ENCODE data around the gene GCNT4.

GCNT4 gene

DNA sequence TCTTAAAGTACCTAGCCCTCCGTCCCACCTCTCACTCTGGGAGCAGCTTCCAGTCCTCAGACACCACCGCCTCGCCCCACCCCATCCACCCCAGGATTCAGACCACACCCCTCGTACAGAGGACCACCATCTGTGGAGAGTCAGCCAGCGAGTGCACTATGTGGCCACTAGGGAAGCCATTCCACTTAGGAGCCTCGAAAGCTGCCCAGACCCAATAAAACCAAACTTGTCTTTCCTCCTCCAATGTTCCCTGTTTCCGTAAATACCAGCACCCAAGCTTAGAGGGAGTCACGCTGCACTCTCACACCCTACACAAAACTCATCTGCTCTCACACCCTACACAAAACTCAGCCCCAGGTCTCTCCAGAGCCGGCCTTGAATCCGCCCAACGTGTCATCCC is 1.9 kb downstream of the GCNT4 start:
- DNase-seq, result no peak

GRCh38 chr5:75049456-75050351 is 2.7 kb downstream of the GCNT4 start:
- no peak for DNase-seq

DNA sequence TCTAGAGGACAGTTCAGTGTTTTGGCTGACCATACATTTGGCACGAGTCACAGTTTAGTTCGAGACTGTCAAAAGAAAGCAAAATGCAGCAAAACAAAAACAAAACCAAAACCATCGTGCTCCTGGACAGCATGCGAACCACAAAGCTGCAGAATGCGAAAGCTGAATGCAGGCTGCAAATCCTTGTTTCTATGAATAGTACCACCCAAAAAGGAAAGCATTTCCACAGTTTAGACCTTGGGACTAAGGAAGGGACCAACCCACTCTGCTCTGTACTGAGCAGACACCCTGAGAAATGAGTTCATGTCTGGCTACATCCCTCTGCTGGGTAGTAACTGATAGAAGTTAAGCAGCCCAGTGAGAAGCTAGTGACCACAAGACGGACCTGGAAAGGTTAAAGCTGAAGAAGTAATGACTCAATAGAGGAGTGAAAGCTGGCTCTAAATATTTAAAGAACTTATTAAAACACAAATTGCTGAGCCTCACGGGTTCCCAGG is 3.9 kb downstream of the GCNT4 start:
- DNase-seq, result no peak

DNA sequence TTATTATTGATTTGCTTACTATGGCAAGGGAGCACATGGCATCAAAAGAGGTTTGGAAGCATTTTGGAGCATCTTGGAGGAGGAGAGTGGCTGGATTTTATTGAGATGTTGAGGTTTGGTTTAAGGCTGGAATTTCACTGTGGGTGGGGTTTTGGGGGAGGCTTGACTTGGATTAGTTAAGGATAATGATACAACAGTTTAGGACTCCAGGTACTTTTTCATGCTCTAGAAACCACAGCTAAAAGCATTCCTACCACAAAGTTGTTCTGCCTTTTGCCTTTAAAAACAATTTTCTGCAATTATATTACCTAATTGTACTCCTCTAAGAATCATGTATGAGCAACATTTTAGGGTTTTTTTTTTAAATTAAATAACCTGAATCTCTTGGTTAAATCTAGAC is 5.0 kb downstream of the GCNT4 start:
- no peak for DNase-seq

DNA sequence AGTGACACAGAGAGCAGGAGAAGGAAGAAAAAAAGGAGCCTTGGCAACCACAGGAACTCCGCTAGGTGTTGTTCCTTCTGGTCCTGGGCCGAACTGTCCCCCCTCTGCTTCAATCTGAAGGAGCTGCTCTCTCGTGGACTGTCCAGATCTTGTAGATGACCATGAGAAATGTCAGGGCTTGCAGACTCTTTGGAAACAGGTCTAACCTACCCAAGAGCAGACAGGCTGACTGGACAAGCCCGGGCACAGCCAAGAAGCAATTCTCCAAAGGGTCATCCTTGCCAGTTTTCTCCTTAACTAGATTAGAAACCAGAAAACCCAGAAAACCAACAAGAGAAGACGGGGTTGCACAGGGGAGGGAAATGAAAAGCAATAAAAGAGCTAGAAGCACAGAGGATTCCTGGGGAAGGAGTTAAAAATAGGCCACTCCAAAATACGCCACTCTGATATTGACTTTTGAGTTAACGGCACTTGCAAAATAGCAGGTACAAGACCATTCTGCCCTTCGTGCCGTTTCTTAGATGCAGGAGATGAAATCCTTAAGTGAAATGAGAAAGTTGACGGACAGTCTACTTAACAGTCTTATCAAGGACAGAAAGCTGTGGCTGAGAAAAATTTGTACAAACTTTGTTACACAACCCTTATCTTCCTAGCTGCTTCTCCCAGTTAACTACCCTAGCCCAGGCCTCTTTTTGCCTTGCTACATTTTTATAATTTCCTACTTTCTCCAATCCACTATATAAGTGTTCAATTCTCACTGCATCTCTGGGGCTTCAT is 5.8 kb downstream of the GCNT4 start:
- DNase-seq, result no peak

DNA sequence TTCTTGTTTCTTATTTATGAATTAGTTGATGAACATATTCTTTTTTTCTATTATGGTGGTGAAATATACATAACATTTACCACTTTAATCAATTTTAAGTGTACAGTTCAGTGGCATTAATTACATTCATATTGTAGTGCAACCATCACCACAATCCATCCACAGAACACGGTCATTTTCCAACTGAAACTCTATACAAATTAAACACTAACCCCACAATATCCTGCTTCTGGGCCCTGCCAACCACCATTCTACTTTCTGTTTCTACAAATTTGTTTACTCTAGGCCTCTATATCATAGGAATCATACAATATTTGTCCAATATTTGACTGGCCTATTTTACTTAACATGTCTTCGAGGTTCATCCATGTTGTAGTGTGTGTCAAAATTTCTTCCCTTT is 7.3 kb downstream of the GCNT4 start:
- DNase-seq, result no peak

- no peak for DNase-seq
Measured at GRCh38 chr5:75044406-75044805, 8.0 kb downstream of the GCNT4 start.

- no peak for DNase-seq
Measured at GRCh38 chr5:75043633-75044264, 8.6 kb downstream of the GCNT4 start.

- no peak for DNase-seq
Measured at GRCh38 chr5:75042522-75042921, 9.8 kb downstream of the GCNT4 start.

DNA sequence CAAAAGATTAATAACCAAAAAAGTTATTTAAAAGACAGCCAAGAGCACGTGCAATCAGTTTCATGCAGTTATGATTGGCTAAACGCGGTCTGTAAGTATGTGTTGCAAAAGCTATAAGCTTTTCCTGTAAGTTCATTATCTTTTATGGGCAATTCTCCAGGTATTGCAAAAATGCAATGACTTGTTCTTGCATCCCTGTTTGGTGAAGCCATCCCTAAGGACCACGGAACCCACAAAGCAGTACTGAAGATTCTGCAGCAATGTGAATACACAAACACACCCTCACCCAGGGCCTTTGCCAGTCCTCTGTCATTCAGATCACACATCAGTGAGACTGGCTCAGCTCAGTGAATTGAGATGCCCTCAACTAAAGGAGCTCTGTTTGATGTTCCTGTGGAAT is 11.4 kb downstream of the GCNT4 start:
- DNase-seq, result no peak

DNA sequence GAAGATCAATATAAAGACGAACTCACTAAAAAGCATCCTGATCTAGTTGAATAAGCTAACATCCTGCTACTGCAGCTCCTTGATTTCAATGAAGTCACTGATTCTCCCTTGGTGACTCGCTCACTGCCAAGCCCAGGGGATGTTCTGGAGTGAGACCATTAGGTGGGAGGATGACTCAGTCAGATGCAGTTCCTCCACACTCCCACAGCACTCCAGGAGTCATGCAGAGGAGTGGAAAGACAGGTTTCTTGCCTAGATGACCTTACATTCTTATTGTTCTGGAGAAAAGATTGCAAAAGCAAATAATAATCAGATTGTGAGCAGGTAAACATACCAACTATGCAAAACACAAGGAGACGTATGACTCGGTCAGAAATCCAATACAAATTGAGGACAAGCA is 15.3 kb downstream of the GCNT4 start:
- no peak for DNase-seq

DNA sequence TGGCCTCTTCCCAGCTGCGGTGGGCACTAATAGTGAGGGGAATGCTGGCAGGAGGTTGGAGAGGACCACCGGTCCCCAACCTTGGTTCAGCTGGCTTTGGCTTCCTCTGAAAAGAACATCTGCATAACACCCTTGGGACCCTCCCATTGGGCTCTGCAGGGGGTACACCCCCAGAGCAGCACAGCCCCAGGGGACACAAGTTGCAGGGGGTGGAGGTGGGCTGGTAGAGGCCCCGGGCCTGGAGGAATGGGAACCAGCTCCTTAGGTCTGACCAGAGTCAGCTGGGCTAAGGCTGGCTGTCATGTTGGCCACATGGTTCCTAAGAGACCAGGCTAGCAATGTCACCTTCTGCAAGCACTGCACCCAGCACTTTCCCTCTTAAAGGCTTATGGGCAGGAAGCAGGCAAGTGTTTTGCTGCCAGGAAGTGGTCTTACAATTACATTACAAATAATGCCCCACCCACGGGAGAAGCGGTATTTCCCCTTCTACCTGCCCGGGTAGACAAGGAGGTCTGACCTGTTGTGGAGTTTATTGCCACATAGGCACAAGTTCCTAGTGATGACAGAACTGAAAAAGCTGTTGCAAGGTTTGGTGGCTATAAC is 18.1 kb downstream of the GCNT4 start:
- DNase-seq, result no peak

DNA sequence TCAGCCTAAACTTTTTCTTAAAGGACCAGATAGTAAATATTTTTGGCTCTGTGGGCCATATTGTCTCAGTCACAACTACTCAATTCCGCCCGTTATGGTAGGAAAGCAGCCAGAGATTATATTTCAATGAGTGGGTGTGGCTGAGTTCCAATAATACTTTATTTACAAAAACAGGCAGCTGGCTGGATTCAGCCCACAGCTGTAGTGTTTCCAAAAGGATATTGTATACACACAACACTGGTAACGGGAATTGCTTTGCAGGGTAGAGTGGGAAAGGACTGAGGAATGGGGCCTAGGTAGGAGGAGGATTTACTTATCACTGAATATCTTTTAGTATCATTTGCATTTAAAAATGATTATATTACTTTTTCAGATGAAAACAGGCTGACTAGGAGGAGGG is 21.0 kb downstream of the GCNT4 start:
- DNase-seq, result no peak

DNA sequence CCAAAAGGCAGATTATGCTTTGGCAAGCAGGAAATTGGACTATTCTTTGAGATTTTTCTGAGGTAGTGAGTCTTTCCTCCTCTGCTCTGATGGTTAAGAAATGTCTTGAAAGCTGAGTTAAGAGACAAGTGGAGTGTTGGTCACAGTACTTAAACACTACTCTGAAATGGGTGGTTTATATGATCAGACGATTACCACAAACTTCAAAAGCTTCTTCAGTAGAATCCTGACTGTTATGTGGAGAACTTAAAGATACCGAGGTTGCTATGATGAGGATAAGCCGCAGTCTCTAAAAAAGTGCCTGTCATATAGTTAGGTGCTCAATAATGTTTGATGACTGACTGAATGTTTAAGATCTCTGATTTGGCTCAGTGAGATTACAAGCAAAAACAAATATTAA is 24.3 kb downstream of the GCNT4 start:
- no peak for DNase-seq

GRCh38 chr5:75023368-75024159 is 28.8 kb downstream of the GCNT4 start:
- no peak for DNase-seq

- no peak for DNase-seq
Measured at GRCh38 chr5:75021800-75022199, 30.6 kb downstream of the GCNT4 start.

GRCh38 chr5:75021219-75021618 is 31.1 kb downstream of the GCNT4 start:
- no peak for DNase-seq

GRCh38 chr5:75020016-75020656 is 32.2 kb downstream of the GCNT4 start:
- DNase-seq, result no peak

DNA sequence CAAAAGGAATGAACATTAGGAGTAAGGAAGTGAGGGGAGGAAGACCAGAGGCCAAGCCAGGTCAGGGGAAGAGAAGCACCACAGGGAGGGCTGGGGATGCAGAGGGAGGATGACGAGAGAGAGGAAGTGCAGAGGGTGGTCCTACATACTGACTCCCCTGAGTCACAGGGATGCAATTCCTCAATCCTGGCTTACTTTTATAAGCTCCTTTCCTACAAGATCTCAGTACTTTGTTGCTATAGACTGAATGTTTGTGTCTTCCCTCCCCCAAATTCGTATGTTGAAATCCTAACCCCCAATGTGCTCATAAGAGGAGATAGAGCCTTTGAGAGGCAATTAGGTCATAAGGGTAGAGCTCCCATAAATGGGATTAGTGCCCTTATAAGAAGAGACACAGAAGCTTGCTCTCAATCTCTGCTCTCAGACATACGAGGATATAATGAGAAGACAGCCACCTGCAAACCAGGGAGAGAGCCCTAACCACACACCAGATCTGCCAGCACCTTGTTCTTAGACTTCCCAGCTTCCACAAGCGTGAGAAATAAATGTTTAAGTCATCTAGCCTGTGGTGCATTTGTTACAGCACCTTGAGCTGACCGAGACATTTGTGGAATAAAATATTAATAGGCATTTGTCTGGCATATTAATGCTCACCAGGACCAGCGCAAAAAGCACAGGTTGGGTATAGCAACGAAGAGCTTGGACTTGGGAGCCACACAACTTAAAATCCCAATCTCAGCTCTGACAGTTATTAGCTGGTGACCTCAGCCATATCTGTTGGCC is 33.4 kb downstream of the GCNT4 start:
- no peak for DNase-seq

DNA sequence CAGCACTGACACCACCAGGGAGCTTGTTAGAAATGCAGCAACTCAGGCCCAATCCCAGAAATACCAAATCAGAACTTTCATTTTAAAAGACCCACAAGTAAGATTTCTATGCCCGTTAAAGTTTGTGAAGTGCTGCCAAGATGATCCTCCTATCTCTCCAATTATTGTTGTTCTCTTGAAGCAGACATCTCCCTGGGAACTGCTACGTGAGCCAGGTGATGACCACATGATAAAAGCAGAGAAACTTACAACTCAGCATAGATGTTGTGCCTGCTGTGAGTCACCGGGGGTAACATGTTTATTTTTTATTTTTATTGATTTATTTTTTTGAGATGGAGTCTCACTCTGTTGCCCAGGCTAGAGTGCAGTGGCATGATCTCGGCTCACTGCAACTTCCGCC is 34.4 kb downstream of the GCNT4 start:
- DNase-seq, result no peak

DNA sequence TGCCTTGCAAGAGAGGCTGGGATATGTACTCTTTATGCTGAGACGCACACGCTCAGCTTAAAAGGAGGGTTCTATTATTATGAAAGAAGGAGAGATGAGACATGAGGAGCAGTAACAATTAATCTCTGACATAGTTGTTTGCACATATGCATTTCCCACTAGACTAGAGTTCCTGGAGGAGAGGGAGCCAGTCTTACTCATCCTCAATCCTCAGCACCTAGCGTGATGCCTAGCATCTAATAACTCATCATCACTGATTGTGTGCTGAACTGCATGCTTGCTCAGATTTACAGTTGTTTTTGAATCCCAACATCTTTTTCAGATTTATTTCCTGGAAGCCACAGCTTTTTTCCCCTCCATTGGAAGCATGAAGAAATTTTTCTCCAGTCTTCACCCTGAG is 35.5 kb downstream of the GCNT4 start:
- DNase-seq, result no peak

Measured in cortex of kidney (tissue), 1 donor.